NCI-H146 treated with DMSO at 0.1 percent for 48 hours (cell line): ENCODE measurements around the gene ESYT2.

ENCODE experiments used
- DNase-seq: peaks from one replicate; lab custom pipeline; 2025; ENCODE audit not compliant: unreplicated experiment; lab: John Stamatoyannopoulos, UW

ESYT2 gene

DNA sequence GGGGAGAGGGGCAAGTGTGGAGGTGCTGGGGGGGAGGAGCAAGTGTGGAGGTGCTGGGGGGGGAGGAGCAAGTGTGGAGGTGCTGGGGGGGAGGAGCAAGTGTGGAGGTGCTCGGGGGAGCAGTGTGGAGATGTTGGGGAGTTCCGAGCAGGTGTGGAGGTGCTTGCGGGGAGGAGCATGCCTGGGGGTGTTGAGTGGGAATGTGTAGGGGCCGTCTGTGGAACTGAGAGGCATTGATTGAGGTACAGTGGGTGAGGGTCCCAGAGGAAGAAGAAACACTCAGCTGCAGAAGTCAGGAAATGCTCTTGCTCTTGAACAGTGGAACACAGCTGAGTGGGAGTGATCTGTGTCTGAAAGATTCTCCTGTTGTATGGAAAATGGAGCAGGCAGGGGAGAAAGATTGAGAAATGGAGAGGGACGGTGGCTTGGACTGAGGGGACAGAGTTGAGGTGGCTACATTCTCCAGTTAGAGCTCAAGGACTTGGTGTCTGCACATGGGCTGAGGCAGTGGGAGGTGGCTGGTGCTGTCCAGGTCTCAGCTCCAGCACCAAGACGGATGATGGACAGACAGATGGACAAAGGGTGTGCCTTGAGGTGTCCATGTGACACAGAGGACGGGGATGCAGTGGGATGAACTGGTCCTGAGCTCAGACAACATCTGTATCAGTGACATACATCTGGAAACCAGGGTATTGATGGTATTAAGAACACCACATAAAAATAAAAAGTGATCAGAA lies 99.5 kb downstream of the ESYT2 start:
- DNase-seq, result no peak

DNA sequence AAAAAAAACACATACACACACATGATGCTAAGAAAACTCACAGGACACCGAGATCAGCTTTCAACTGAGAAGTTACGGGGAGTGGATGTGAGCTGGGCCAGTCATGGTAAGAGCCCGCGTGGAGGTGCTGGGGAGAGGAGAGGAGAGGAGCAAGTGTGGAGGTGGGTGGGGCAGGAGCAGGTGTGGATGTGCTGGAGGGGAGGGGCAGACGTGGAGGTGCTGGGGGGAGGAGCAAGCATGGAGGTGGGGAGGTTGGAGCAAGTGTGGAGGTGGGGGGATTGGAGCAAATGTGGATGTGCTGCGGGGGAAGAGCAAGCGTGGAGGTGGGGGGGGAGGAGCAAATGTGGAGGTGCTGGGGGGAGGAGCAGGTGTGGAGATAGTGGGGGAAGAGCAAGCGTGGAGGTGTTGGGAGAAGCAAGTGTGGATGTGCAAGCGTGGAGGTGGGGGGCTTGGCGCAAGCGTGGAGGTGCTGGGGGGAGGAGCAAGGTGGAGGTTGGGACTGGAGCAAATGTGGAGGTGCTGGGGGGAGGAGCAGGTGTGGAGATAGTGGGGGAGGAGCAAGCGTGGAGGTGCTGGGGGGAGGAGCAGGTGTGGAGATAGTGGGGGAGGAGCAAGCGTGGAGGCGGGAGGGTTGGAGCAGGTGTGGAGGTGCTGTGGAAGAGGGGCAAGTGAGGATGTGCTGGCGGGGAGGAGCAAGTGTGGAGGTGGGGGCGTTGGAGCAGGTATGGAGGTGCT lies 100.2 kb downstream of the ESYT2 start:
- DNase-seq, result no peak

DNA sequence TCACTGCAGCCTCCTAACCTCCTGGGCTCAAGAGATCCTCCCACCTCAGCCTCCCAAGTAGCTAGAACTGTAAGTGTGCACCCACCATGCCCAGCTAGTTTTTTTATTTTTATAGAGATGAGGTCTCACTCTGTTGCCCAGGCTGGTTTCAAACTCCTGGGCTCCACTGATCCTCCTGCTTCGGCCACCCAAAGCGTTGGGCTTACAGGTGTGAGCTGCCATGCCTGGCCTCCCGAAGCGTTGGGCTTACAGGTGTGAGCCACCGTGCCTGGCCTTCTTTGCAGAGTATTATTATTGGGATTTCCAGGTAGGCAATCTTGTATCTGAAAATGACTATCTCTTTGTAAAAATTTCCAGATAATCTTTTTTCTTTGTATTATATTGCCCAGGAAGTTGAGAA lies 101.6 kb downstream of the ESYT2 start:
- DNase-seq, result no peak

DNA sequence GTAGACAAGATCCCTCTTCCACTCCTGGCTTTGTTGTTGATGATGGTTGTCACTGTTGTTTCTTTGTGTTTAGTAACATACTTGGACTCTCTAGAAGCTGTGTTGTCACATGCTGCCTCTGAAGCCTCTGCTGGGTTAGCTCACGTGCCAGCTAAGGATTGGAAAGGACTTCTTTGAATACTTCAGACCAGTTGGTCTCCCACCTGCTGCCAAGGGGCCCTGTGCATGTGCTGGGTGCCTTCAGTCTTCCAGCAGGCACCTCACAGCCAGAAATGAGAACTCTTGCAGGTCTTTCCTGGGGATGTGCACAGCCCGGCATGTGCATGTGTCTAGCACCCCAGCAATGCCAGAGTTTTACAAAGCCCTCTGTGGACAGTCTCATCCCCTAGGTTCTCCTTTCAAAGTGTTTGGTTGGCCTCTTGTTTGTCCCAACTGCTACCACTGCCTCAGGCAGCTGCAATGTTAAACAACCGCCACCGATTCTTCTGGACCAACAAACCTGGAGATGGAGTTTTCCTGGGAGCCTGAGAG lies 103.0 kb downstream of the ESYT2 start:
- no peak for DNase-seq

DNA sequence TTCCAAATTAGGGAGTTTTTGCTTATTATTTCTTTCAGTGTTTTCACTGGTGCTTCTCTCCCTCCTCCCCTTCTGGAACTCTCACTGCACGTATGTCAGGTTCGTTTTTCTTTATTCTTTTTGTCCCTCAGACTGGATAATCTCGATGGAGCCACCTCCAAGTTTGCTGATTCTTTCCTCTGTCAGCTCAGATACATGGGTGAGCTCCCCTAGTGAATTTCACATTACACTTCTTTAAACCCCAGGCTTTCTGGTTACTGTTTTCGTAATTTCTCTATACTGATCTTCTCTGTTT lies 103.9 kb downstream of the ESYT2 start:
- DNase-seq, result no peak

DNA sequence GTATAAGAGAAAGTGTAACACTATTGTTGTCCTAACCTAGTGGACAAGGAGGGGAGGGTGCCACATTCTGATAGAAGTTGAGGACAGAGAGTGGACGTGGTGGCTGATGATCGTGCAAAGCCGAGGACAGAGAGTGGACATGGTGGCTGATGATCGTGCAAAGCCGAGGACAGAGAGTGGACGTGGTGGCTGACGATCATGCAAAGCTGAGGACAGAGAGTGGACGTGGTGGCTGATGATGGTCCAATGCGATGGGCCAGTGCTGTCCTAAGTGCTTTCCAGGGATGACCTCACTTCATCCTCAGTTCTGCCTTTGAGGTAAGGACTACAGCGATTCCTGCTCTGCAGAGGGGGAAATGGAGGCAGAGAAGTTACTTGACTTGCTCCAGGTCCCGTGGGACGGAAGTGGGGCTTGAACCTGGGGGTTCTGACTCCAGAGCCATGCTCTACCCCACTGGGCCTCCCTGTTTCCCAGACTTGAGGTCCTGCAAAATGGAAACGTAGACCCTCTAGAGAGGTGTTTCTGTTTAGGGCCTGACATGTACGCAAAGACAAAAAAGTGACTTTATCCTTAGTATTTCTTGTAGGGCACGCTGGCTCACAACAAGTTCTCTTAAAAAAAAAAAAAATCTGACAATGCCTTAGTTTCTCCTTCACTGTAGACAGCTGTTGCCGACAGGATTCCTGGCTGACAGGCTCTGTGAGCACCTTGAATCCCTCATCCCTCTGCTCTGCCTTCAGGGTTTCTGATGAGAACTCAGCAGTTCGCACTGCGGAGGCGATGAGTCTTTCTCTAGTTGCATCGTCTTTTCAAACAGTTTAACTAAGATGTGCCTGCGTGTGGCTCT lies 104.4 kb downstream of the ESYT2 start:
- DNase-seq, result no peak

DNA sequence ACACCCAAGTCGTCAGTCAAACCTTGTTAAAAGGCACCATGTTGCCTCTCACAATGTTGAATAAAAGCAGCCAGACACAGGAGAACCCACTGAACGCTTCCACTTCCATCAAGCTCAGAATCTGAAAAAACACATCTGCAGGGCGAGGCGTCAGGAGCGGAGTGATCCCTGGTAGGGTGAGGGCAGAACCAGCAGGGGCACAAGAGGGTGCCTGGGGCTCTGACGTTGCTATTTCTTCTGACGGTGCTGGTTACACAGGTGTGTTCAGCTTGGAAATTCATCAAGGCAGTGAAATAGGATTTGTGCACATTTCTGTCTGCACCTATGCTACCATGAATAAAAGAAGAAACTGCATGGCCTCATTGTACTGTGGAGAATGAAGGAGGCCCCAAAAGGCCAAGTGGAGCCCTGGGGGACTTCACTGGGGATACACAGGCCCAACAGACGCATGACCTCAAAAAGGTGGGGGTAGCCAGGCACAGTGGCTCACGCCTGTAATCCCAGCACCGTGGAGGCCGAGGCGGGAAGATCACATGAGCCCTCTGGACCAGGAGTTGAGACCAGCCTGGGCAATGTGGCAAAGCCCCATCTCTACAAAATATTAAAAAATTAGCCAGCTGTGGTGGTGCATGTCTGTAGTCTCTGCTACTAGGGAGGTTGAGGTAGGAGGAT lies 105.5 kb downstream of the ESYT2 start:
- DNase-seq, result no peak

DNA sequence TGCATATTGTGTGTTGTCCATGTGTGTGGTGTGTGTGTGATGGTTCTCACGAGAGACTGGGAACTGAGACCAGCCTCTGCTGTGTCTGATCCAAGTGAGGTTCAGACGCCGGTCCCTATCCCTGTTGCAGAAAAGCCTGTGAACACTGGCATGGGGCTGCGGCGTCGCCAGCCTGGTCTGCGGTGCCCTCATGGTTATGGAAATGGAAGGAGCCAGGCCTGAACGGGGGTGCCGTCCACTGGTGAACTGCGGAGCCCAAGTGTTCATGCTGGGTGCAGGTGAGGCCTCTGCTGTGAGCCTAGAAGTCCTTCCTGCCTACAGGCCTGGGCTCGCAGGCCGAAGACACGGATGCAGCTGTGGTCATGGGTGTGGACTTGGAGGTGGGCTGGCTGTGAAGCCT lies 106.0 kb downstream of the ESYT2 start:
- DNase-seq, result no peak

DNA sequence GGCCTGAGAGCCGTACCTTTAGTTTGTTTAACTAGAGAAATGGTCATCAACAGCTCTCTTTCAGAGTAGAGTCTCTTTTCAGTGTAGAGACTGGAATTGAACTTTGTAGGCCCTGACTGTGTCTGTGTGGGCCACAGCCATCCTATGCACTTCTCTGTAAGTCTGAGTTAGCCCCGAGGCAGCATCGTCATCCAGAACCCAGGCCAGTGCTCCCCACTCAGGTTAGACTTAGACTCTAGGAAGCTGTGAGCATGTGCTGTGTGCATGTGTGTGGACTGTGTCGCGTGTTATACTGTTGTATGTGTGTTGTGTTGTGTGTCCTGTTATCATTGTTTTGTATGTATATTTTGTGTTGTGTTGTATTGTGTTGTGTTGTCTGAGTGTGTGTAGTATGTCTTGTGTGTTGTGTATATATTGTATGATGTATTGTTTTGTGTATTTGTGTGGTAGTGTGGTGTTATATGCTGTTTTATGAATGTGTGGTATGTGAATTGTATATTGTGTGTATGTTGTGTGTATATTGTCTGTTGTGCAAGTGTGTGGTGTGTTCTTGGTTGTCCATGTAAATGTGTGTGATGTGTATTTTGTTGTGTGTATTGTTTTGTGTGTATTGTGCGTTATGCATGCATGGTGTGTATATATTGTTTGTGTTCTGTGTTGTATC lies 106.6 kb downstream of the ESYT2 start:
- DNase-seq, result no peak

DNA sequence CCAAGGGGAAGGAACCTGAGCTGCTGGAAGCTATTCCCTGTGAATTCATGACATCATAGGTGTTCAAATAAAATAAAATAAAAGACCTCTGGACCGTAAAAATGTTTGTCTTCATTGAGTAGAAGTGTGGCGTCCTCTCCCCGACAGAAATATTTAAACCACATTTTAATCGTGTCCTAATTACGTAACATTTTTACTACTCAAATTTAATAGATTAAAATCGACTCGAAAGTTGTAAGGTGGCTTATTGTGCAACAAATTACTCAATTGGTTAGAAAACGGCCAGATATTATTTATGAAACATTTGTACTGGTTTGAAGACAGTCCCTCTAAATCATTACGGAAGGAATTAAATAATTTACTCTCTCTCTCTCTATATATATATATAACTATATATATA lies 109.2 kb downstream of the ESYT2 start:
- no peak for DNase-seq

DNA sequence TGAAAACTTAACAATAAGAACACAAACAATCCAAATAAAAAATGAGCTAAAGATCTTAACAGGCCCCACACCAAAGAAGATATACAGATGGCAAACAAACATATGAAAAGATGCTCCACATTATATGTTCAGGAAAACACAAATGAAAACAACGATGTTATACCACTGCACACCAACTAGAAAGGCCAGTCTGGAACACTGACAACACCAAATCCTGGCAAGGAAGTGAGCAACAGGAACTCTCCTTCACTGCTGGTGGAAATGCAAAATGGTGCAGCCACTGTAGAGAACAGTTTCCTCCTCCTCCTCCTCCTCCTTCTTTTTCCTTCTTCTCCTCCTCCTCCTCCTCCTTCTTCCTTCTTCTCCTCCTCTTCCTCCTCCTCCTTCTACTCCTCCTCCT lies 112.5 kb downstream of the ESYT2 start:
- DNase-seq, result no peak

DNA sequence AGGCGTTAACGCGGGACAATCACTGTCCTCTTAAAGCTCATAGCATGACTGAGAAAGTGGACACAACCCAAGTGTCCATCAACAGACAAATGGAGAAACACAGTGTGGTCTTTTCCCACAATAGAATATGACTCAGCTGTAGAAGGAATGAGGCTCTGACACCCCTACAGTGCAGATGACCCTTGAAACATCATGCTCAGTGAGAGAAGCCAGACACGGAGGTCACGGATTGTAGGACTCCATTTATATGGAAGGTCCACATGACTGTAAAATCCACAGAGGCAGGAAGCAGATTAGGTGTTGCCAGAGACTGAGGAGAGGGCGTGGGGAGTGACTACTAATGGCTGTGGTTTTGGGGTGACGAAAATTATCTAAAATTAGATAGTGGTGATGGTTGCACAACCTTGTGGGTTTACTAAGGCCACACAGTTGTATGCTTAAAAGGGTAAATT lies 118.6 kb downstream of the ESYT2 start:
- no peak for DNase-seq

DNA sequence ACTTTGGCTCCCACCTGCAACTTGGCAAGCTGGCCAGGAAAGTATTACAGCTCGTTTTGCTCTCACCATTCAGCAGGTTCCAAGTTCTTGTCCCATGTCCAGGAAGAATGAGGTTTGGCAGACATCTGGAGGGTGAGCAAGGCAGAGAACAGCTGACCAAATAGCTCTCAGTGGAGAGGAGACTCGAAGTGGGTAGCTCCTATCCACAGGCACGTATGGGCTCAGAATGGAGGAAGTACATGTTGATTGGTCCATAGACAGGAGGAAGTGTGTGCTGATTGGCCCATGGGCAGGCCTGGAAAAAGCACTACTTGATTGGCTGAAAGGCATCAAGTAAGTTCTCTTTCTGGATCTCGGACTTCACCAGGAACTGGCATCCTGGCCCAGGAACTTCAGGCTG lies 121.7 kb downstream of the ESYT2 start:
- no peak for DNase-seq

DNA sequence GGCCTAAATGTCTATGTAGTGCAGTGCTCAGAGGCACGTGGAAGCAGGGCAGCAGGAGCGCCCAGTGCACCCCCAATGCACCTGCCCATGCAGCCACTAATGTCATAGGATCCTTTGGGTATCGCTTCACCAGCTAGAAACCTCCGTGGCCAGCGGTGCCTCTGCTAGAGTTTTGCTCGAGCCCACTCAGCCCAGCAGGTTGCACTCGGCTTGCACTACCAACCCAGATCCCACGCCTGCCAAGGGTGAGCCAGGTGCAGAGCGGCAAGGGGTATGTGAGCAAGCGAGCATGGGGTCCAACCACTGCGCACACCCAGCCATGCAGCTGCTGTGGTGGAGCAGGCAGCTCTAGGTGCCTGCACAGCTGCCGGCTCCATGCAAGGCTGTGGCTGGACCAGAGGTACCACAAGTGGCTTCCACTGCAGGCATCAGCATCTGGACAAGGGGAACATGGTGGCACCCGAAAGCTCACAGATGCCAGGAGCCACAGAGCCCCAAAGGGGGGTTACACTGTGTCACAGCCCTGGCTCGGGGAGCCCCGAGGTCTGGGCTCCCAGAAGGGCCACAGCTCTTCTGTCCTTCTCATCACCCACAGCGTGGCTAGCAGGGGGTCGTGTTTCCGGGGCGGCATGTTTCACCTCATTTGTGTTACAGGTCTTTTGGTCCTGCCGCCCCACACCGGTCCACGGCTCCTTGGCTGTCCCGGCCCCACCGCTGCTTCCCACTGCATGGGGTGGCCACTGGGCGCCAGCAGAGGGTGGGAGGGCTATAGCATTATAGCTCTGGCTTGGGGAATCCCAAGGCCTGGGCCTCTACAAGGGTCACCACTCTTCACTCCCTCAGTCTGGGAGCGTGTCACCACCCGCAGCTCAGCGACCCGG lies 122.4 kb downstream of the ESYT2 start:
- DNase-seq, result no peak

DNA sequence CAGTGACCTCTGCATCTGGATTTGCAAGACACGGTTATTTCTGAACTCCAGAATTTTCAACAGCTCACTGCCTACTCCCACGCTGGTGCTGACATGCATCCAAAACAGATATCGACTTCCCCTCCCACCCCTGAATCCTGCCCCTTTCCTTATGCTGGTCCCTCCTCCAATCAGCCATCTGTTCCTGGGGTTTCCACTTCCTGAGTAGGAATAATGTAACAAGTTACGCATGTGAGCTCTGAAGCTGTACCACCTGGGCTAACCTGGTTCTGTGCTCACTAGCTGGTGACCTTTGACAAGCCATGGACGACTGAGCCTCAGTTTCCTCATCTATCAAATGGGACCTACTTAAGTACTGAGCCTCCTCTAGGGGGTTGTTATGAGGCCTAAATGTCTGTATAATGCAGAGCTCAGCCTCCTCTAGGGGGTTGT lies 123.0 kb downstream of the ESYT2 start:
- no peak for DNase-seq

DNA sequence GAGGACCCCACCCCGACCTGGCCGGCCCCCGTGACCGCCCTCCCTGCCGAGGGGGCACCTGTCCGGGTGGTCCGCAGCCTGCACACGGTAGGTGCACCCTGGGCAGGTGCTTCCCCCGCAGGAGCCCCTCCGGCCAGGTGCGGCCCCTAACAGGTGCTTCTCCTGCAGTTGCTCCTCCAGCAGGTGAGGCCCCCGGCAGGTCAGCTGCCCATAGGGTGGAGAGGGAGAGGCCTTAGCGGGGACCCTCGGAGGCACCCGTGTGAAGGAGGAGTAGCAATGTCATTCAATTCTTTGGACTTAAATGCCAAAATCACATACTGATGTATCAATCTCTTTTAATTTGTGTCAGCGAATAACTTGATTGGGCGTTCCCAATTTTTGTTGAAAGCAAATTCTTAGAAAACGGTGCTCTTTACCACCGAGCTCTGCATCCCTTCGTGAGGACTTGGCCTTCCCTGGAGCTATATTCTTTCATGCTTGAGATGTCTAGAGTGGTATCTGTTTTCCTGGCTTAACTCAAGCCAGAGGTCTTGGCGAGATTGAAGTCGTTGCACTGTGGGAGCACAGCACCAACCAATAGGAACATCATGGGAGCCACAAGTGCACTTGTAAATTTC lies 124.0 kb downstream of the ESYT2 start:
- peak; percentile 64 for DNase-seq

DNA sequence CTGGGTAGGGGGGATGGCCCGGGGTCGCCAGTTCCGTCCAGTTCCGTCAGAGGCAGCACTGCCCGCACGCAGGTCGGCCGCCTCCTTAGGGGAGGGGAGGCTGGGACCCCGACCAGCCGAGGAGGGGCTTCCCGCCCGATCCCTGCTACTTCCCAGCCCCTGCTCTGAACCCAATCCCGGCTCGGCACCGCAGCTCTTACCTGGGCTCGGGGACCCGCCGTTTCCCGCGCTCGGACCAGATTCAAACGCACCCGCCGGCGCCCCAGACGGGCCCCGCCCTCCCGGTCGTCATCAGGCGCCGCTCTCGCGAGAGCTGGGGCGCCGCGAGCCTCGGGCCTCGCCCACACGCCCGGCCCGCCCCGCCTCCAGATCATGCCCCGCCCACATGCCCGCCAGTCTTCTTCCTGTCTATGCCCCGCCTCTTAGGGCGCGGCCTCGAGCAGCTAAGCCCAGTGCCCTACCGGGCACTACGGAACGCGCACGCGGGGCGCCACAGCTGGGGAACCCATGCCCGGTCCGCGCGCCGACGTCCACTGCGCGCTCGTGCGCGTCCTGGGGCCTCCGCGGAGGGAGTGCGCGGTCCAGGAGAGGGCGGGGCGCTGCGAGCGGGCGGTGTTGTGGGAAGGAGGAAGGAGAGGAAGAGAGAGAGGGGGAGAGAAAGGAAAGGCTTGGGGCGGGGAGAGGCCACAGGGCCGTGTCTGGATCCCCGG lies 124.6 kb downstream of the ESYT2 start, which contains the start of gene NCAPG2:
TSS of gene NCAPG2 (minus strand) at position 281 of the 710 bp plus-strand sequence. CDS start 2,905 bp downstream, outside the sequence.
- peak; percentile 91 for DNase-seq
